Amniotic epithelial cell (primary cell): ENCODE results near the gene TGFA.

Experiments used
- DNase-seq: peaks from one replicate; pipeline ENCODE4 v3.0.0-alpha.2; 2010; ENCODE audit warnings: low read depth

TGFA gene

DNA sequence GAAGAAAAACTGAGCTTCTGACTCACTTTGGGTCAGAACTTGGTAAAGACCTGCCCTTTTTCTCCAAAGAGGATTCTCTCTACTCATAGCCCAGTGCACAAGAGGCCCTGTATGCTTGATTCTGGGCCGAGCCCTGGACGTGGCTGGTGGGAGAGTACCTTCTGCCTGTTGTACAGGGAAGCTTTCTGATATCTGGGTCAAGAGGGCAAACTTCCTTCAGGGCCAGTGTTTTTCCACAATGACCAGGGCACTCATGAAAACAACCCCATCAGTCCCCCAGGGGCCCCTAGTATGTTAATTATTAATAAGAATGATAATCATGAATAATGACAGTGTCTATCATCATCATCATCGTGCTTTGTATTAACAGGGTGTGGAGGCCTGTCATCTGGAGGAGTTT lies 90.0 kb downstream of the TGFA start:
- DNase-seq, result no peak

DNA sequence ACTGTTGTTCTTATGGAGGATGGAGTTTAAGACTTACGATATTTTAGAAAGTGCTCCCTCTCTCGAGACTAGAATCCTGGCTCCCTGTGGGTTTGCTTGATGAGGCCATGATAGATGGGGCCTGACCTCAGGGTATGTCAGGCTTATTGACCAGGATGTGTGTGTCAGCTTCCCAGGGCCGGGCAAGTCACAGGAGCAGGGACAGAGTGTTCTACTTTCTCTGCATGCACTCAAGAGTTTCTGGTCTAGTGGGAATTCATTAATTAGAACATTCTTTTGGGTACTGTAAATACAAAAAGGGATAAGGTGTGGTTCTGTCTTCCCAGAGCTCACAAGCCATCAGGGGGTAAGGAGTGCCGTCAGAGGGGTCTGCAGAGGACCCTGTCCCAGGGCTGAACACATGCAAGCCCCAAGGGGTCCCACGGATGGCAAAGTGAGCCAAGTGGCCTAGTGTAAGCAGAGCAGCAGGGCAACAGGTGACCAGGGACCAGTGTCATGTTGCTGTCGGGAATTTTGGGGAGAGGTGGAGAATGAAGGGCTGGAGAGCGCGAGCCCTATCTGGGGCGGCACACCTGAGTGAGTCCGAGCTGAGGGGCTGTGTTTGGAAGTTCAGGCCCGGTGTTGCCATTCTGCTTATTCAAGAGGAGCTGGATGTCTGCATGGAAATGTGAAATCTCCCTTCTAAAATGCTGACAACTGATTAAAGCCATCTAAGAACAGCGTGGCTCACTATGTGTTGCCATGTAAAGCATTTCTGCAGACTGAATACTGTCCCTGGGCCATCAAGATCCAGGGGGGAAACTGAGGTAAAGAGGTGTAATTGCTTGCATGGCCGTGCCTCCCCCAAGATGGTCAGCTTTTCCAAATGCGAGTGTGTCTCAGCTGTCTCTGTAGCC lies 91.4 kb downstream of the TGFA start:
- no peak for DNase-seq

- DNase-seq, result no peak
Observed at GRCh38 chr2:70461414-70461813, 92.2 kb downstream of the TGFA start.

- no peak for DNase-seq
Observed at GRCh38 chr2:70460333-70460732, 93.3 kb downstream of the TGFA start.

DNA sequence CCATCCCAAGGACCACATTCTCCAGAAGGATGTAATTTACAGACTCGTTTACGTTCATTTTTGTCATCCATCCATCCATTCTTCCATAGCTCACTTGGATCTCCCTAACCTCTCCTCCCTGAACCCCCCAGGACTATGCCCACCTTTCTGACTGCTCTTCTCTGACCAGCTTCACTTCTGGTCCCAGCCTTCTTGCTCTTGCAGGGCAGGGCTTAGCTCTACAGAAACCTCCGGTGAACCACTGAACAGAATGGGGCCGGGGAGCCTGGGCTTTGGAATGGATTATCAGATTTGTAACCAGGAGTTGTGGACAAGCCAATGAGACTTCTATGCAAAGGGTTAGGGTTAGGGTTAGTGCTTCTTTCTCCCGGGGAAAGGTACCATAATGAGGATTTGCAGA lies 95.0 kb downstream of the TGFA start:
- DNase-seq, result no peak

DNA sequence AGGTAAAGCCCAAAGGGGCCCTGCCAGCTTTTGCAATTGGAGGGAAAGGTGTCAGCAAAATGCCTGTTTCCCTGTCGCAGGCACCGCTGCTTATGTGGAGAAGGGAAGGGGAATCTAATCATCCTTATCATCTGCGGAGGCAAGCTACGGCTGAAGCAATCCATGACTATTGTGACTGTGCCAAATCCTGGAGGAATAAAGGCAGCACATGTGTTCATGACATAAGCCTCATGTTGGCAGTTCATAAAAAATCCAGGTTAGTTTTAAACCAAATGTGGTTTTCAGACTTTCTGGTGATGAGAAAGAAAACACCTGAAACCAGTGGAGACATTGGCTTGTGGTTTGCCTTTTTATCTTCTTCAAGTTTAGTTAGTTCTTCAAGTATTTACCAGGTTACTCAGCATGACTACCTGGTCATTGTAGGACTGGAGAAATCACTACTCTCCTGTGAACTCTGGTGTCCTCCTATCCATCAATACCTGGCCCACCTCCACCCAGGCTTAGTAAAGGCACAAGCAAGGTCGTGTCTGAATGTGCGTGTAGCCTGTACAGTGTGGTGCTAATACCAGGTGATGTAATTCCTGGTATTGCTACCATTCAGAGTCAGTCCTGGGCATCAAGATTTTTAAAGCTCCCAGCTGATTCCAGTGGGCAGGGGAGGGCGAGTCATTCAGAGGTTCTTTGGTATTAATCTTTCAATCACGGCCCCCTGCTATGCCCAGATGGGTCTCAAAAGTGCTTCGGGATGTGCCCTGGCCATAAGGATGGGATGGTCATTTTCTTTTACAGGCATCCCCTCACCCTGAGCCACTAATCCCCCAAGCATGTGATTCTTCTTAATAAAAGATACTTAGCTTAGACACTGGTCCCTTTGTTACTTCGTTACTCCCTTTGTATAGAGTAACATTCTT lies 96.8 kb downstream of the TGFA start:
- no peak for DNase-seq

DNA sequence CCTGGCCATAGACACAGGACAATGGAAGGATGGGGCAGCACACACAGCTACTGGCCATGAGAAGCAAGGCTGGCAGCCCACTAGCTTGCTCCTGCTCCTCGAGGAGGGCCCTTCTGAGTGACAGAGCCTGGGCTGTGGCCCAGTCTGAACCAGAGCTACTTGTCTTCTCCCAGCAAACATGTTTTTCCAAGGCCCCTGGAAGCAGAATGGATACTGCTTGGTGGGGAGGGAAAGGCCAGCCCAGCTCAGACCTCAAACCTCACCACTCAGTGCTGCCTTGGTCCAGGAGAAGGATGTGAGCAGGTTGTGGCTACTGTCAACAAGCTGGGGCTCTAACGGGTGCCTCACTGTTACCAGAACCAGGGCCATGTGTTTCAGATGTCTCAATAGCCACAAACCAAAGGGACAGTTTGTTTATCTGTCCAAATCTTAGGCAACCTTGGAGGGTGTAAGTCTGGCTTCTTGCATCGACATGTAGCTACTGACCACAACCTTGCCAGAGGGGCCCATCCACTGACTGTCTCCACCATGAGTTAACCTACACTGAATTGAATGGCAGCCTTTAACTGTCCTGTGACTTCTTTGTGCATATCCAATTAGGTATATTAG lies 98.6 kb downstream of the TGFA start:
- DNase-seq, result no peak

GRCh38 chr2:70450641-70451250 lies 102.9 kb downstream of the TGFA start:
- DNase-seq, result no peak

DNA sequence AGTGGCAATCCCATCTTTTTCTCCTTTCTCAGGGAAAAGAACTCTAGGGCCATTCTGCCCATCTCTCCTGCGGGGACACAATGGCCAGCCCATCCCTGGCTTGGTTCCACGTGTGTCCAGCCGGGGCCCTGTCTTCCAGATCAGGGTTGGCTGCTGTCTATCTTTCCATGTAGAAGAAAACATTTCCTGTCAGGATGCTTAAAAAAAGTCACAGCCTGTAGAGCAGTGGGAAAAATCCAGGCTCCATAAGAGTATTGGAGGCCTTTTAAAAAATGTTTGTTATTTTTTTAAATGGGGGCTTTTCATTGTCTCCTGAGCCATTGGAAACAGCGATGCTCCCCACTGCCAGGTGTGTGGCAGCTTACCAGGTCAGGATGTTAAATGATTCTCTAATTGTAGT lies 105.6 kb downstream of the TGFA start:
- no peak for DNase-seq

GRCh38 chr2:70443726-70444125 lies 109.9 kb downstream of the TGFA start:
- no peak for DNase-seq

- DNase-seq, result no peak
Observed at GRCh38 chr2:70443078-70443465, 110.6 kb downstream of the TGFA start.

DNA sequence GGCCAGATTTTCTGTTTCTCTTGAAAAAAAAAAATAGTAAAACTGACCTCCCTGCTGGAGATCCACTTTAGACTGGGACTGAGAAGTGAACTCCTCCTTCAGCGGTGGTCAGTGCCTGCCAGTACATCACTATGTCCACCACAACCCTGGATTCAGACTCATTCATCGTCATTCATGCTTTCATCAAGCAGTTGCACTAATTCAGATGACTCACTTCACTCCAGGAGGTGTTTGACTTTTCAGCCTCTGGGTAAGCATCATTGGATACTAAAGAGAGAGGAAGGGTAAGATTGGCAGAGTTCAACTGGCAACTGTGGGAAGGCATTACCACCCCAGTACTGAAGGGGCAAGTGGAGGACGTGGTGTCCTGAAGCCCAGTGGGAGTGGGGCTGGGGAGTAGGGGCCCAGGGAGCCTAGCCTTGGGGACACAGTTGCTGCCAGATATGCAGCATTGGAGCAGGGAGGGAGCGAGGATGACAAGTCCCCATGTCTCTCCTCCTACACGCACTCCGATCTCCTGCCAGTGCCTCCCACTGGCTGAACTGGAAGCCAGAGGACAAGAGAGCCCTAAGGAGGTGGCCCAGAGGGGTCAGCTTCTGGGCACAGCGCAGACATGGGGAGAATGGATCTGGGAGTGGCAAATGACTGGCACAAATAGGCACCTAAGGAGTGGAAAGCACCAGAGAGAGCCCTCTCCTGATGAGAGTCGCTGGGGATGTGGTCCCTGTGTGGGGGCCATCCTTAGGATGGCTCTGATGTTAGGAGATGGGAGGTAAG lies 111.1 kb downstream of the TGFA start:
- no peak for DNase-seq

DNA sequence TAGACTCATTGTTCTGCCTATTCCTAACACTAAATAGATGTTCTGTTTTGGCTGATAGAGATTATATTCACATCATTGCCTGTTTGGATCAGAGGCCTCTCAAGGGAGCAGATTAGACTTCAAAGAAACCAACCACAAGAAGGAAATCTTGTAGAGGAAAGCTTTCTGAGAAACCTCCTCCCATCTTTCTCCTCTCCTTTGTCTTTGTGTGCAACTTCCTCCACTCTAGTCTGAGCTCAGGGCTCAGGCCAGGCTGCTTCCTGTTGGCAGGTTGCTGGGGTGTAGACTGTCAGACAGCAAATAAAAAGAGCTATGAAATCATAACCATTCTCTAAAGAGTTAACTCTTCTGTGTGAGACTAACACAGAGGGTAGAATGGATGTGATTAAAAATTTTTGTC lies 113.0 kb downstream of the TGFA start:
- DNase-seq, result no peak

- DNase-seq, result no peak
Observed at GRCh38 chr2:70435138-70435537, 118.5 kb downstream of the TGFA start.

DNA sequence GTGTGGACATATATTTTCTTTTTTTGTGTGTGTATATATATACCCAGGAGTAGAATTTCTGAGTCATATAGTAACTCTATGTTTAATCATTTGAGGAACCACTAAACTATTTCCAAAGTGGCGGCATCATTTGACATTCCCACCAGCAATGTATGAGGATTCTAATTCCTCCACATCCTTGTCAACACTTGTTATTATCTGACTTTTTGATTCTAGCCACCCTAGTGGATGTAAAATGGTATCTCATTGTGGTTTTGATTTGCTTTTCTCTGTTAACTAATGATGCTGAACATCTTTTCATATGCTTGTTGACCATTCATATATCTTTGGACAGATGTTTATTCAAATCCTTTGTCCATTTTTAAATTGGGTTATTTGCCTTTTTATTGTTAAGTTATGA lies 120.3 kb downstream of the TGFA start:
- no peak for DNase-seq

GRCh38 chr2:70431716-70432347 lies 121.8 kb downstream of the TGFA start:
- DNase-seq, result no peak

- DNase-seq, result no peak
Observed at GRCh38 chr2:70426341-70426740, 127.3 kb downstream of the TGFA start.

- no peak for DNase-seq
Observed at GRCh38 chr2:70425682-70426301, 127.8 kb downstream of the TGFA start.

DNA sequence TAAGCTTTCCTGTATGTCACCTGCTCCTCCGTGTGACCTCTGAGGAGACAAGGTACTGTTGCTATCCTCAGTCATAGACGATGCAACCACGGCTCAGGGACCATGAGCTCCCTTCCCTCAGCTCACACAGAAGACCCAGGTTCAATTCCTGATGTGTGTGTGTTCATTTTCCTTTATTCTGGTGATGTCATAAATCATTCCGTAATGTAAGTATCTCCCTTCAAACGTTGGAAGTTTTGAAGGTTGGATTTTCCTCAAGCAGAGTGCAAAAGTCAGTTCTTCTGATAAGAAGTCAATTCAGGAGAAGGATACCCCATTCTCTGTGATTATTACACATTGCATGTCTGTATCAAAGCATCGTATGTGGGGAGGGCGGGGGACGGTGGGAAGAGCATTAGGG lies 132.9 kb downstream of the TGFA start:
- no peak for DNase-seq

DNA sequence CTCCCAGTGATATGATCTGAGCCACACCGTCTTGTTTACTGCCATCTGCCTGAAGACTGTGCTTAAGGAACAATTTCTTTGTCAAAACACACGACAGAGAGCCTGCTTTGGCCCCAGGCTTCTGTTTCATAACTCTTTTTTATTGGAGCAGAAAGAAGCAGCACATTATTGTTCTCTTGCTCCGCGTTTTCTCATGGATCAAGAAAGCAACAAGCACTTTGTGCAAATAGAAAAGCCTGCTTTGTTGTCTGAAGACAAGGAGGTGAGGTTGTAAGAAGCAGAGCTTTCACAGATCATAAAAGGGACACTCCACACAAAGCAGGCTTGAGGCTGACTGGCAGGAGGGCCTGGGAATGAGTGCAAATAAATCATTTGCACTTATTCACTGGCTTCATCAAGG lies 133.5 kb downstream of the TGFA start:
- DNase-seq, result no peak

DNA sequence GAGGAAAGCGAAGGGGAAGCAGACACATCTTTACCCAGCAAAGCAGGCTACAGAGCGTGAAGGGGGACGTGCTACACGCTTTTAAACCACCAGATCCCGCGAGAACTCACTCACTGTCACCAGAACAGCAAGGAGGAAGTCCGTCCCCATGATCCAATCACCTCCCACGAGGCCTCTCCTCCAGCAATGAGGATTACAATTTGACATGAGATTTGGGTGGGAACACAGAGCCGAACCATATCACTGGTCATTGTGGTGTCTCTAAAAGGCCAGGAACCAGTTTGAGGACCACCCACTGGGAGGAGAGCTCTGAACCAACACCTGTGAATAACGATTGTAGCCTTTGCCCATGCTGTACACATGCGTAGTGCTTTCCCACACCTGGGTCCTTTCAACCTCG lies 135.1 kb downstream of the TGFA start:
- DNase-seq, result no peak
